Immature natural killer cell (primary cell): ENCODE measurements around the gene AFF2. TPM values are rescaled to one million over a fixed set of nuclear protein-coding genes. Genes with fewer than 3 reads are reported as not detected.

Experiments used
- DNase-seq, 3 donors: peaks; one replicate each; pipeline ENCODE4 v3.0.0; 2022; ENCODE audit warnings: mixed read lengths in 1 of 3
- H3K27ac Mint-ChIP-seq, 6 donors: one replicate each; pipeline ENCODE4 v1.8.0; 2020; ENCODE audit warnings: mixed read lengths in 6 of 6, mild to moderate bottlenecking in 5 of 6, inconsistent platforms in 4 of 6, moderate library complexity in 3 of 6
- H3K27me3 Mint-ChIP-seq, 3 donors: one replicate each; pipeline ENCODE4 v1.8.0; 2020 to 2021; ENCODE audit warnings: low read depth in 3 of 3, mild to moderate bottlenecking in 3 of 3, mixed read lengths in 3 of 3, moderate library complexity in 3 of 3, inconsistent platforms in 1 of 3
- H3K36me3 Mint-ChIP-seq, 3 donors: one replicate each; pipeline ENCODE4 v1.8.0; 2020; ENCODE audit warnings: mixed read lengths in 3 of 3, inconsistent platforms in 2 of 3, mild to moderate bottlenecking in 2 of 3
- H3K4me1 Mint-ChIP-seq, 2 donors: one replicate each; pipeline ENCODE4 v1.8.0; 2020; ENCODE audit warnings: inconsistent platforms in 2 of 2, mild to moderate bottlenecking in 2 of 2, mixed read lengths in 2 of 2, moderate library complexity in 1 of 2
- H3K4me3 Mint-ChIP-seq, 5 donors: one replicate each; pipeline ENCODE4 v1.8.0; 2020; ENCODE audit warnings: mild to moderate bottlenecking in 5 of 5, mixed read lengths in 5 of 5, inconsistent platforms in 3 of 5, moderate library complexity in 3 of 5
- H3K9me3 Mint-ChIP-seq, 6 donors: one replicate each; pipeline ENCODE4 v1.8.0; 2020; ENCODE audit warnings: mild to moderate bottlenecking in 6 of 6, mixed read lengths in 6 of 6, inconsistent platforms in 4 of 6, moderate library complexity in 3 of 6
- polyA plus RNA-seq, 3 donors: library from polyadenylated mRNA; unstranded; fragments of 300-500 nt; fragmentation: Illumina TruSeq; gene quantifications; one replicate each; pipeline ENCODE4 v1.2.3, GENCODE V29; 2021

AFF2 gene
- polyA plus RNA-seq, 3 donors from 2014 or later: not detected

DNA sequence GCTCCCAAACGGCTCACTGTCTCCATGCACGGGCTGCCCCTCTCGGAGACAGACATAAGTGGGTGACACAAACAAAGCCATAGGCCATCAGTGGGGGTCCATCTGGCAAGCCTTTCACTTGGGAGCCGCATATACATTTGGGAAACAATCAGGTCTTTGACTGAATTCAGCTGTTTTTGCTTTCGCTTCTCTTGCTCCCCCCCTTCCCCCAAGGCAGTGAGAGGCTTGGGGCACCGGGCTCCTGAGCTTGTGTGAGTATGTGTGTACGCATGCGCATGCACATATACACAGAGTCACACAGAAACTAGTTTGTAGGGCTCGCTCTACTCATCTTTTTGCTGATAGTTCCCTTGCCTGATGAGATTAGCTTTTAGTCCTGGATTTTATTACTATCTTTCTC, 284.4 kb downstream of the AFF2 start:
- Mint-ChIP-seq H3K9me3 (peaks cover 0 to 6% (median 0%) of the 10 kb centered on the region in 6 donors), H3K27ac (no peak overlapping the region), H3K36me3 (no peaks in the 10 kb centered on the region), H3K4me1 (no peaks in the 10 kb centered on the region), H3K27me3 (peaks cover 0 to 4% (median 0%) of the 10 kb centered on the region in 3 donors), H3K4me3 (no peak overlapping the region)
- DNase-seq: no peak

DNA sequence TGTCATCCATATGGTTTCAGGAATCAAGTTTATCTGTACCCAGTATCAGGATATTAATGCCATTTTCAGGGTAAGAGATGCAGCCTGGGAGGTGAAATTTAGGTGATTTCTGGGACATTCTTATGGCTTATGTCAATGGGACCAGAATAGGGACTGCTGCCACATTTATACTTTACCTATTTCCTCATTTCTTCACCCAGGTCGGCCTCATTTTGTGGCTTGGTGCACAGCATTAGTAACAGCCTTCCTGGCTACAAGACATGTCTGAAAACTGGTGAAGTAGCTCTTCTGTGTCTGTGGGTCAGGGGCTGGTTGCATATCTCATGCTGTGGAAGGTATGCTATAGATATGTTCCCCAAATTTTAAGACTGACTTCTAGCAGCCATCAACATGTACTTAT, 284.8 kb downstream of the AFF2 start:
- DNase-seq: no peak
- Mint-ChIP-seq H3K4me3 (no peak overlapping the region), H3K36me3 (no peaks in the 10 kb centered on the region), H3K4me1 (no peaks in the 10 kb centered on the region), H3K27ac (no peak overlapping the region), H3K9me3 (peaks cover 0 to 4% (median 0%) of the 10 kb centered on the region in 6 donors), H3K27me3 (peaks cover 0 to 4% (median under 1%) of the 10 kb centered on the region in 3 donors)

DNA sequence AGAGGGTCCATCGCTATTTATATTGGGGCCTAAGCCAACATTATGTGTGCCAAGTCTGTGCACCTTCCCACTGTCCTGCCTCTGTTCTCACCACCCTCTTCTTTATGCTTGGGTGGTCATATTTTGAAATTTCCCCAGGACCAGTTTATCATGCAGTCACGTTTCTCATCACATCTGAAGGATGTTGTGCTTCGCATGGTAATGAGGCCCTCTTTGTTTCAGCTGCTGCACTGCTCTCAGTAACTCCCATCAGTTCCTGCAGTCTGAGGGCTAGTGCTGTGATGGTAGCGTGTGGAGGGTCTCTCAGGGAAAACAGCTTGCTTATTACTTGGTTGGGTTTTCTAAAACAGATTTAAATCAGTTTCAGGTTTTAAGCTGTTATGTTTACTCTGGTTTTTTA, 288.0 kb downstream of the AFF2 start:
- DNase-seq: no peak
- peaks cover 0 to 2% (median 0%) of the 10 kb centered on the region in 6 donors for H3K9me3 Mint-ChIP-seq
- H3K4me3 Mint-ChIP-seq: no peak overlapping the region
- no peaks in the 10 kb centered on the region for H3K36me3 Mint-ChIP-seq
- H3K27ac Mint-ChIP-seq: no peak overlapping the region
- peaks cover 0 to 5% (median 3%) of the 10 kb centered on the region in 3 donors for H3K27me3 Mint-ChIP-seq
- no peaks in the 10 kb centered on the region for H3K4me1 Mint-ChIP-seq

DNA sequence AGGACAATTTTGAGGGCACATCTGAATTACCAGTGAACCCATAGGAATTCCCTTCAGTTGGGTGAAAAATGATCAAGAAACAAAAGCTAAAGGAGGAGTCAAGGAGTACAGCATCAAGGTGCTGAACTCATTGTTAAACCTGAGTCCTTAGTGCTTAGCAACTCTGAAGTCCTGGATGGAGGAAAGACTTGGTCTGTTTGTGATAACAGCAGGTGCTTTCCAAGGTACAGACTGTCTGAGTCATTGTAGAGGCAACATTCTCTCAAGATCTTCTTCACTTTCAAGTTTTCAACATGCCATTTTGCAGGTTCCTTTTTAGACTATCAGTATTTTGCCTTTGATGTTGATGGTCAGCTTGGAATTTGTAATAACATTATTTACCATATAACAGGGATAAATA, 293.9 kb downstream of the AFF2 start:
- H3K36me3 Mint-ChIP-seq: no peaks in the 10 kb centered on the region
- H3K27me3 Mint-ChIP-seq: peaks cover 0 to 7% (median 4%) of the 10 kb centered on the region in 3 donors
- H3K27ac Mint-ChIP-seq: no peak overlapping the region
- no peaks in the 10 kb centered on the region for H3K4me1 Mint-ChIP-seq
- DNase-seq: no peak
- no peak overlapping the region for H3K4me3 Mint-ChIP-seq
- no peaks in the 10 kb centered on the region for H3K9me3 Mint-ChIP-seq

DNA sequence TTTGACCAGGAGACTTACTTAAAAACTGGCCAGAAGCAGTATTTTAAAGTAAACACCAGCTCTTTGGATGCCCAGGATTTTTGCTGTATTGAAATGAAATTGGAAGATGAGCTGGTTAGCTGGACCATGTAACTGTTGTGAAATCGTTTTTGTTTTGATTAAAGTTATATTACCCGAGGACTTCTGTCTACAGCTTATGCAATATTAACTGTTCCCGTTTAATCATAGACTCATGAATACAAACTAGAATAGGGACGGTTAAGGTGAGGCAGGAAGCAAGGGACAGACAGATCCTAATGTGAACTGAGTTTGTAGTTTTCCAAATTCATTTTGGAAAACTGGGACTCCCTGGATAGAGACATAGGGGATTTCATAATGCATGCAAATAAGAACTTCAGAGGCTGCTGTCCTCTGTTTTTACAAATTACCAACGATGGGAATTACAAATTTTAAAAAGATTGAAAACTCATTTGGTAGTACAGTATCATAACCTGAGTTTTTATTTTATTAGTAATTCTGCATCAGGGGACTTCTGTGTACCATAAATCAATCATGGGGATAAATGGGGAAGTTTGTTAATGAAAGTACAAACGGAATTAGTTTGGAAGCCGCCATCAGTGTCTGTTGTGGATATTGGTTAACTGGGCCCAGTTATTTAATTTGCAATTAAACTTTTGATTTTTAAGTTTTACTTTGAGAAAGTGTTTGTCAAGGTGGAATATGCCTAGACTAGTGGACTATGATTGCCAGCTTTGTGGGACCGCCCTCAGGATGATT, 304.4 kb downstream of the AFF2 start:
- no peak for DNase-seq
- Mint-ChIP-seq H3K36me3 (no peaks in the 10 kb centered on the region), H3K9me3 (peaks cover 0 to 2% (median 0%) of the 10 kb centered on the region in 6 donors), H3K4me3 (no peak overlapping the region), H3K27ac (no peak overlapping the region), H3K4me1 (no peaks in the 10 kb centered on the region), H3K27me3 (peaks cover 0 to 8% (median 0%) of the 10 kb centered on the region in 3 donors)

DNA sequence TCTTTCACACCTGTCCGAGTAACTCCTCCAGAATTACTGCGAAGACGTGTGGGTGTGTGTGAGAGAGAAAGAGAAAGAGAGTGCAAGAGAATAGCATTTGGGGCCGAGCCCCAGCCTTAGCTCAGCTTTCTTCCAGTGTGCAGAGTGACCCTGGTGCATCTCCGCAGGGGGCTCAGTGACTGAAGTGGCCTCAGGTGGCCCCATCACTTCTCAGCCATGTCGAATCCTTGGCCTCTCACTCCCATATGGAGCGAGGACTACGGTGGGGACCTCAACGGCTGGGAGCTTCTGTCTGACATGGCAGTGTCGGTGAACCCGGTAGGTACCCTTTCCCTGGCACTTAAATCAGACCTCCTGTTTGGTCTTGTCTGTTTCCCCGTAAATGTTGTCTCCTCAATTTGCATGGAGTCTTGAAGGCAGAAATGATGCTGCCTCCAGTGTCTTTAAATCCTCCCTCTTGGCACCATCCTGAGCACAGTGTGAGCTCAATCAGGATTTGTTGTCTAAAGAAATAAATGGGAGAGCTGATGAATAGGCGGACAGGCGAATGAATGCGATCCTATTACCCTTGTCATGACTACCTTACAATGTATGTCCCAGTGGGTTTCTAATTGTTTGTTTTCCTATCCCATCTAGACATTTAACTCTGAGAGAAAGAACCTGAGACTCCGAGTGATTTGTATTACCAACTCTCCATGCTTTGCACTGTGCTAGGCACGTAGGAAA, 305.9 kb downstream of the AFF2 start:
- Mint-ChIP-seq H3K36me3 (no peaks in the 10 kb centered on the region), H3K27ac (no peak overlapping the region), H3K4me3 (no peak overlapping the region), H3K27me3 (peaks cover 0 to 6% (median 0%) of the 10 kb centered on the region in 3 donors), H3K4me1 (no peaks in the 10 kb centered on the region), H3K9me3 (peaks cover 0 to 3% (median 0%) of the 10 kb centered on the region in 6 donors)
- DNase-seq: no peak

DNA sequence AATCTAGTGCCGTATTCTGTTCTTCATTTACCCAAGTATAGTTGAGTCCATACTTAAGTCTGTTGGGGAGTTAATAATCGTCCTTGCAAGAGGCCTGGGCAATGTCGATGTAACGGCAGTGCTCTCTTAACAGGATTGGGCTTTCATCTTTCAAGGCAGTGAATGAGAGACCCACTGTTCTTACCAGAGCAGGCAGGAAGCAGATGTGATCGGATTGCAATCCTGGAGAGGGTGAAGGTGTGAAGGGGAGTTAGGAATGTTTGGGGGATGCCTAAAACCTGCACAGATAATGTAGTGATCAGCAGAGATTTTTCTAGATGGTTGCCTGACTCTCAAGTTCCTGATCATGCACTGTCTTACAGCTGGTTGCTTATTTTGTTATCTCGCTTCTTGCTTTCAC, 308.4 kb downstream of the AFF2 start:
- no peak overlapping the region for H3K27ac Mint-ChIP-seq
- no peaks in the 10 kb centered on the region for H3K4me1 Mint-ChIP-seq
- H3K27me3 Mint-ChIP-seq: peaks cover 0 to 4% (median 0%) of the 10 kb centered on the region in 3 donors
- no peak for DNase-seq
- peaks cover 0 to 3% (median 0%) of the 10 kb centered on the region in 6 donors for H3K9me3 Mint-ChIP-seq
- no peaks in the 10 kb centered on the region for H3K36me3 Mint-ChIP-seq
- no peak overlapping the region for H3K4me3 Mint-ChIP-seq

DNA sequence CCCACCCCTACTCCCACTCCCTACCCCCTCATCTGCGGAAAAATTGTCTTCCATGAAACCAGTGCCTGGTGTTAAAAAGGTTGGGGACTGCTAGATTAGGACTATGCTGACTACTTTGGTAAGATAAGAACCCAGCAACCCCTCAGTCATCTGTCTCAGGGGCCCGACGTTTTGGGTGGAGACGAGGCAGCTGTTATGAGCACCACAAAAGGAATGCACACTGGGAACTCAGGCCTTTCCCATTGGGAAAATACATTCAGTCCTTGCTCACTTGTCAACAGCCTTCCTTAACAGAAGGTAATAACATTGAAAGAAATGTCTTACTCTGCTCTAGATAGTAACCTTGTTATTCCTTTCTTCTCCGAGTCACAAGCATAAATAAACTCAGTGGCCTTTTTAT, 310.8 kb downstream of the AFF2 start:
- H3K4me1 Mint-ChIP-seq: no peaks in the 10 kb centered on the region
- peaks cover 0 to 4% (median 0%) of the 10 kb centered on the region in 3 donors for H3K27me3 Mint-ChIP-seq
- H3K27ac Mint-ChIP-seq: no peak overlapping the region
- DNase-seq: no peak
- peaks cover 0 to 3% (median 0%) of the 10 kb centered on the region in 6 donors for H3K9me3 Mint-ChIP-seq
- H3K4me3 Mint-ChIP-seq: no peak overlapping the region
- H3K36me3 Mint-ChIP-seq: no peaks in the 10 kb centered on the region

DNA sequence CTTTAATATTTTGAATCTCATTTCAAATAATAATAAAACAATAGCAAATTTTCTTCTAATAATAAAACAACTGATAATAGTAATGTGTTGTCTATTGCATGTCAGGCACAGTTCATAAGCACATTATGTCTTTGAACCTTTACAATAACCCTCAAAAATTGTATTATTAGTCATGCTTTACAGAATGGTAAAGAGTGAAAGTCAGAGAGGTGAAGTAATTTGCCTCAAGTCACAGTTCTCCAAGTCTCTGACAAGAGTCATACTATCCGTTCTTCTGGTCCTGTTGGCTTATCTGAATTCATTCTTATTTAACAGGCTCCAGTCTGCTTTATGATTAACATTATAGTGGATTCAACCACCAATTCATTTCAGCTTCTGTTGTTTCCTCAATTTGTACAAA, 313.0 kb downstream of the AFF2 start:
- Mint-ChIP-seq H3K27ac (no peak overlapping the region), H3K27me3 (peaks cover 0 to 4% (median 1%) of the 10 kb centered on the region in 3 donors), H3K36me3 (no peaks in the 10 kb centered on the region), H3K4me1 (no peaks in the 10 kb centered on the region), H3K9me3 (peaks cover 0 to 3% (median 0%) of the 10 kb centered on the region in 6 donors), H3K4me3 (no peak overlapping the region)
- no peak for DNase-seq

DNA sequence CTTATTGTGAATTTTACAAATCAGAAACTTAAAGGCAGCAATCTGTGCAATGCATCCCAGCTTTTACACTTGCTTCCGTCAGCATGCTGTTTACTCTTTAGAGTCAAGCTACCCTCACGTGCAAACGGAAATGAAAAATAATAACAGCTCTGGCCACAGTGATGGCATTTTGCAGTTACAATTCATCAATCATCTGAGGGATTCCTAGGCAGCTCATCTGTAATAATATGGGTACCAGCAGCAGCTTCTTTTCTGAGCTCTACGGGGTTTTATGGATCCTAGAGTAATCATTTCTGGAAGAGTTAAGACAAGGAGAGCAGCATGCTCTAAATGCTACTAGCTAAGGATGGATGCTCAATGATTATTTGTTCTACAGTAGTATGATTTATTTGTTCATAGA, 313.6 kb downstream of the AFF2 start:
- DNase-seq: no peak
- Mint-ChIP-seq H3K9me3 (peaks cover 0 to 3% (median 0%) of the 10 kb centered on the region in 6 donors), H3K27me3 (peaks cover 0 to 4% (median 1%) of the 10 kb centered on the region in 3 donors), H3K36me3 (no peaks in the 10 kb centered on the region), H3K4me3 (no peak overlapping the region), H3K27ac (no peak overlapping the region), H3K4me1 (no peaks in the 10 kb centered on the region)

DNA sequence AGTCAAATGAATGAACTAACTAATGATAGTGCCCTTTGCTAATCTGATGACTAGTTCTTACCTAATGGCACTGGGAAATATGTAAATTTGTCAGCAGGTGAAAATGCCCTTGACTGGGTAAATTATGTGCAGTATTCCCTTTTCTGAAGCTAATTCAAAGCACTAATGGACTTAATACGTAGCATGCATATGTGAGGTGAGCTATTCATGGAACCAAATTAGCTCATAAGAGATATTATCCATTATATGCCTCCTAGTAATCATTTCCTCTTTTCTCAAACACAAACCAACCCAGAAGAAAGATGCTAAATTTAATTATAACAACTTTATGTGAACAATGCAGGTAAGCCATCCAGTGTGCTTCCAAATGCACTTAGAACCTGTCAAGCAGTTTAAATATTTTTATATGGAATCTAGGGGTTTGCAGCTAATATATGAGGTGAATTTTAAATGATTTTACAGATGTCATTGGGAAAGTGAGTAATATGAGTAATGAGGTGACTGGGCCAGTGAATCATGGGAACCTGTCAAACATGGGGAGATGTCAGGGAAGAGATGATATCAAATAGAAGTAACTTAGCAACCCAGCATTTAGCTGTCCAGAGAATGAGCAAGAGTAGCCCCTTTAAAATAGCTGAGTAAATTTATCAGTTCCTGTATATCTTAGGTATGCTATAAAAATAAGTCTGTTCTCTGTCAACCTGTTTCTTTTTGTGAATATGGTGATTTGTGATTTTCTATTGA, 315.0 kb downstream of the AFF2 start:
- no peaks in the 10 kb centered on the region for H3K36me3 Mint-ChIP-seq
- peaks cover 0 to 1% (median 0%) of the 10 kb centered on the region in 6 donors for H3K9me3 Mint-ChIP-seq
- peaks cover 0 to 4% (median 1%) of the 10 kb centered on the region in 3 donors for H3K27me3 Mint-ChIP-seq
- no peak for DNase-seq
- H3K27ac Mint-ChIP-seq: no peak overlapping the region
- H3K4me3 Mint-ChIP-seq: no peak overlapping the region
- H3K4me1 Mint-ChIP-seq: no peaks in the 10 kb centered on the region

DNA sequence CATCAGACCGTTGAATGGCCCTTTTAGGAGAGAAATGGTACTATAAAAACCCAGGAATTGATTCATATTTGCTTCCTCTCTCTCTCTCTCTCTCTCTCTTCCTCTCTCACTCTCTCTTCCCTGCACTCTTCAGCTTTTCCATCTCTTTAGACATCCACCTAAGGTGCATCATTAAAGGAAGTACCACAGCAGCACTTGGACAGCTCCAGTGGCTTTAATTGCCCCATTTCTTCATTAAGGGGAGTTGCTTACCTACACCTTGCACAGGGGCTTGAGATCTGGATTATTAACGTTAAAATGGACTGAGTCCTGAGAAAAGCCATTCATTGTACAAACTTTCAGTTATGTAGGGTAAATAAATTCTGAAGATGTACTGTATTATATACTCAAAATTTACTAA, 323.6 kb downstream of the AFF2 start:
- Mint-ChIP-seq H3K27me3 (peaks cover 0 to 4% (median 1%) of the 10 kb centered on the region in 3 donors), H3K4me3 (no peak overlapping the region), H3K9me3 (no peaks in the 10 kb centered on the region), H3K4me1 (no peaks in the 10 kb centered on the region), H3K27ac (no peak overlapping the region), H3K36me3 (no peaks in the 10 kb centered on the region)
- no peak for DNase-seq

DNA sequence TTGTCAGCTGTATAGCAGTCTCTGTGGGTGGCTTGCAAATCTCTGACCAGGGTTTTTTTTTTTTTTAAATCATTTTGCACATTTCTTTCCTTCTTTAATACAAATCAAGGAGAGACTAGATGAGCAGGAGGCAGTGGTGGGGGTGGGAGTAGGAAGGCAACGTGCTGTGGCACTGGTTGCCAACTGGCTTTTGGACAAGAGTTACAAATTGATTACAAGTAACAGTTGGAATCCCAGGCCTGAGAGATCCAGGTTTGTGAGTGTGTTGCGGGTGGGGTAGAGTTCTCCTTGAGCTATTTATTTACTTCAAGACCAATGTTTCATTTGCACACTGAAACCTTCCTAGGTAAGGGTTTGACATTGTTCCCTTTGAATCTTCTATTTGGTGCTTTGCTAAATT, 325.3 kb downstream of the AFF2 start:
- peaks cover 0 to 6% (median 1%) of the 10 kb centered on the region in 3 donors for H3K27me3 Mint-ChIP-seq
- no peaks in the 10 kb centered on the region for H3K4me1 Mint-ChIP-seq
- H3K9me3 Mint-ChIP-seq: peaks cover 0 to 7% (median 1%) of the 10 kb centered on the region in 6 donors
- H3K4me3 Mint-ChIP-seq: no peak overlapping the region
- no peak overlapping the region for H3K27ac Mint-ChIP-seq
- DNase-seq: no peak
- no peaks in the 10 kb centered on the region for H3K36me3 Mint-ChIP-seq

DNA sequence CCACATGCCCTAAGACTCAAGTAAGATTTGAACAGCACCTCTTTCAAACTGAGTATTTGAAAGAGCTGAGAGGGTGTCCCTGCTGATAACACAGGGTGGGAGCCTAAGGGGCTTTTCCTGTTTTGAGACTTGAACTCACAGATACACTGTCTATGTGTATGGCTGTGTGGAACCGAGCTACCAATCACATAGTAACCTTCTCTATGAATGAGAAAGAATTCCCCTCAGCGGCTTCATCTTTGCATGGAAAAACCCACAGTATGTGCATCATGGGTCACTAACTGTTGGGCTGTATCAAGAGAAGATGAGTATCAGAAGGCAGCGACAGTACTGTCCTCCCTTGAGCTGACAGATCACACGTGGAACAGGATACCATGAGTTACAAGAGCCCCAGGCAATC, 336.3 kb downstream of the AFF2 start:
- Mint-ChIP-seq H3K27me3 (peaks cover 0 to 2% (median 2%) of the 10 kb centered on the region in 3 donors), H3K9me3 (peaks cover 0 to 1% (median 0%) of the 10 kb centered on the region in 6 donors), H3K27ac (no peak overlapping the region), H3K36me3 (no peaks in the 10 kb centered on the region), H3K4me3 (no peak overlapping the region), H3K4me1 (no peaks in the 10 kb centered on the region)
- no peak for DNase-seq
